Activated naive CD8-positive, alpha-beta T cell (primary cell): Measurements from ENCODE around the gene BHMT2.

ENCODE experiments used
- H3K27ac Mint-ChIP-seq: one replicate; pipeline ENCODE4 v1.8.0; 2021; ENCODE audit warnings: mixed read lengths
- H3K27me3 Mint-ChIP-seq: one replicate; pipeline ENCODE4 v1.8.0; 2021; ENCODE audit warnings: mixed read lengths
- H3K36me3 Mint-ChIP-seq: one replicate; pipeline ENCODE4 v1.8.0; 2021; ENCODE audit warnings: mixed read lengths
- H3K4me1 Mint-ChIP-seq: one replicate; pipeline ENCODE4 v1.8.0; 2021; ENCODE audit warnings: low read depth, mixed read lengths
- H3K4me3 Mint-ChIP-seq: one replicate; pipeline ENCODE4 v1.8.0; 2021; ENCODE audit warnings: mild to moderate bottlenecking, mixed read lengths
- H3K9me3 Mint-ChIP-seq: one replicate; pipeline ENCODE4 v1.8.0; 2021; ENCODE audit warnings: low read depth, mixed read lengths

The BHMT2 gene

GRCh38 chr5:79047199-79047598 is 22.4 kb upstream of the BHMT2 start:
- no peak overlapping the region for H3K4me3 Mint-ChIP-seq
- H3K4me1 Mint-ChIP-seq = no peaks in the 10 kb centered on the region
- H3K27me3 Mint-ChIP-seq = peaks cover 2% of the 10 kb centered on the region
- peaks cover 5% of the 10 kb centered on the region for H3K9me3 Mint-ChIP-seq
- no peaks in the 10 kb centered on the region for H3K36me3 Mint-ChIP-seq
- H3K27ac Mint-ChIP-seq = no peak overlapping the region

- H3K4me1 Mint-ChIP-seq = no peaks in the 10 kb centered on the region
- no peak overlapping the region for H3K4me3 Mint-ChIP-seq
- H3K27me3 Mint-ChIP-seq = peaks cover 2% of the 10 kb centered on the region
- H3K36me3 Mint-ChIP-seq = no peaks in the 10 kb centered on the region
- peaks cover 5% of the 10 kb centered on the region for H3K9me3 Mint-ChIP-seq
- H3K27ac Mint-ChIP-seq = no peak overlapping the region
These were observed 21.1 kb upstream of the BHMT2 start for GRCh38 chr5:79048437-79048836.

- H3K4me1 Mint-ChIP-seq = no peaks in the 10 kb centered on the region
- H3K9me3 Mint-ChIP-seq = peaks cover 5% of the 10 kb centered on the region
- H3K4me3 Mint-ChIP-seq = no peak overlapping the region
- H3K27me3 Mint-ChIP-seq = peaks cover 2% of the 10 kb centered on the region
- H3K27ac Mint-ChIP-seq = no peak overlapping the region
- H3K36me3 Mint-ChIP-seq = no peaks in the 10 kb centered on the region
These were observed 19.1 kb upstream of the BHMT2 start for GRCh38 chr5:79050498-79050897.

GRCh38 chr5:79053321-79053720 is 16.2 kb upstream of the BHMT2 start:
- peaks cover 5% of the 10 kb centered on the region for H3K9me3 Mint-ChIP-seq
- H3K27me3 Mint-ChIP-seq = no peaks in the 10 kb centered on the region
- no peak overlapping the region for H3K4me3 Mint-ChIP-seq
- H3K27ac Mint-ChIP-seq = no peak overlapping the region
- H3K4me1 Mint-ChIP-seq = no peaks in the 10 kb centered on the region
- no peaks in the 10 kb centered on the region for H3K36me3 Mint-ChIP-seq

- no peak overlapping the region for H3K27ac Mint-ChIP-seq
- H3K27me3 Mint-ChIP-seq = no peaks in the 10 kb centered on the region
- no peaks in the 10 kb centered on the region for H3K36me3 Mint-ChIP-seq
- H3K4me1 Mint-ChIP-seq = no peaks in the 10 kb centered on the region
- H3K4me3 Mint-ChIP-seq = no peak overlapping the region
- H3K9me3 Mint-ChIP-seq = peaks cover 5% of the 10 kb centered on the region
These were observed 14.6 kb upstream of the BHMT2 start for GRCh38 chr5:79055017-79055416.

- Mint-ChIP-seq H3K27me3 (no peaks in the 10 kb centered on the region), H3K9me3 (peaks cover 3% of the 10 kb centered on the region), H3K27ac (no peak overlapping the region), H3K4me1 (no peaks in the 10 kb centered on the region), H3K4me3 (no peak overlapping the region), H3K36me3 (no peaks in the 10 kb centered on the region)
These were observed 12.7 kb upstream of the BHMT2 start for GRCh38 chr5:79056847-79057246.

GRCh38 chr5:79059674-79060073 is 9.9 kb upstream of the BHMT2 start:
- Mint-ChIP-seq H3K36me3 (no peaks in the 10 kb centered on the region), H3K27me3 (peaks cover 3% of the 10 kb centered on the region), H3K9me3 (no peaks in the 10 kb centered on the region), H3K4me1 (no peaks in the 10 kb centered on the region), H3K27ac (no peak overlapping the region), H3K4me3 (no peak overlapping the region)

- Mint-ChIP-seq H3K27ac (no peak overlapping the region), H3K4me1 (no peaks in the 10 kb centered on the region), H3K9me3 (no peaks in the 10 kb centered on the region), H3K27me3 (peaks cover 8% of the 10 kb centered on the region), H3K4me3 (no peak overlapping the region), H3K36me3 (no peaks in the 10 kb centered on the region)
These were observed 7.1 kb upstream of the BHMT2 start for GRCh38 chr5:79062436-79062835.

- Mint-ChIP-seq H3K9me3 (peaks cover 3% of the 10 kb centered on the region), H3K4me3 (no peak overlapping the region), H3K27me3 (peaks cover 23% of the 10 kb centered on the region), H3K4me1 (no peaks in the 10 kb centered on the region), H3K27ac (no peak overlapping the region), H3K36me3 (peaks cover 2% of the 10 kb centered on the region)
These were observed 742 bp downstream of the BHMT2 start for GRCh38 chr5:79070350-79070667.

GRCh38 chr5:79074641-79075040 is 5.1 kb downstream of the BHMT2 start:
- Mint-ChIP-seq H3K9me3 (no peaks in the 10 kb centered on the region), H3K27me3 (peaks cover 7% of the 10 kb centered on the region), H3K4me3 (no peak overlapping the region), H3K27ac (no peak overlapping the region), H3K36me3 (peaks cover 2% of the 10 kb centered on the region), H3K4me1 (peaks cover 3% of the 10 kb centered on the region)

GRCh38 chr5:79075646-79076426 is 6.3 kb downstream of the BHMT2 start:
- Mint-ChIP-seq H3K4me1 (peaks cover 3% of the 10 kb centered on the region), H3K27ac (no peak overlapping the region), H3K9me3 (no peaks in the 10 kb centered on the region), H3K4me3 (no peak overlapping the region), H3K36me3 (peaks cover 2% of the 10 kb centered on the region), H3K27me3 (peaks cover 6% of the 10 kb centered on the region)

- no peak overlapping the region for H3K27ac Mint-ChIP-seq
- H3K27me3 Mint-ChIP-seq = peaks cover 4% of the 10 kb centered on the region
- no peaks in the 10 kb centered on the region for H3K9me3 Mint-ChIP-seq
- peaks cover 3% of the 10 kb centered on the region for H3K4me1 Mint-ChIP-seq
- peaks cover 2% of the 10 kb centered on the region for H3K36me3 Mint-ChIP-seq
- no peak overlapping the region for H3K4me3 Mint-ChIP-seq
These were observed 7.3 kb downstream of the BHMT2 start for GRCh38 chr5:79076819-79077218.

- peaks cover 3% of the 10 kb centered on the region for H3K4me1 Mint-ChIP-seq
- no peaks in the 10 kb centered on the region for H3K9me3 Mint-ChIP-seq
- no peak overlapping the region for H3K4me3 Mint-ChIP-seq
- H3K36me3 Mint-ChIP-seq = no peaks in the 10 kb centered on the region
- no peak overlapping the region for H3K27ac Mint-ChIP-seq
- H3K27me3 Mint-ChIP-seq = no peaks in the 10 kb centered on the region
These were observed 8.3 kb downstream of the BHMT2 start for GRCh38 chr5:79077680-79078365.

GRCh38 chr5:79080804-79081203 is 11.2 kb downstream of the BHMT2 start:
- no peaks in the 10 kb centered on the region for H3K36me3 Mint-ChIP-seq
- no peaks in the 10 kb centered on the region for H3K9me3 Mint-ChIP-seq
- peaks cover 3% of the 10 kb centered on the region for H3K4me1 Mint-ChIP-seq
- no peak overlapping the region for H3K27ac Mint-ChIP-seq
- H3K4me3 Mint-ChIP-seq = no peak overlapping the region
- no peaks in the 10 kb centered on the region for H3K27me3 Mint-ChIP-seq

- H3K36me3 Mint-ChIP-seq = no peaks in the 10 kb centered on the region
- H3K9me3 Mint-ChIP-seq = no peaks in the 10 kb centered on the region
- no peaks in the 10 kb centered on the region for H3K27me3 Mint-ChIP-seq
- peaks cover 3% of the 10 kb centered on the region for H3K4me1 Mint-ChIP-seq
- H3K27ac Mint-ChIP-seq = no peak overlapping the region
- H3K4me3 Mint-ChIP-seq = no peak overlapping the region
These were observed 12.2 kb downstream of the BHMT2 start for GRCh38 chr5:79081779-79082178.

- Mint-ChIP-seq H3K4me3 (no peak overlapping the region), H3K9me3 (no peaks in the 10 kb centered on the region), H3K27ac (no peak overlapping the region), H3K4me1 (no peaks in the 10 kb centered on the region), H3K36me3 (no peaks in the 10 kb centered on the region), H3K27me3 (peaks cover 3% of the 10 kb centered on the region)
These were observed 16.5 kb downstream of the BHMT2 start for GRCh38 chr5:79086116-79086515.
